Thyroid gland (tissue), 4 donors: ENCODE data around the gene CRELD1. TPM values are rescaled to one million over a fixed set of nuclear protein-coding genes. Genes with fewer than 3 reads are reported as not detected.
A peak's percentile ranks its signal among the peaks of the same experiment; 100 is the strongest.

ENCODE experiments used
- DNase-seq, 2 donors: peaks; one replicate each; pipeline ENCODE4 v3.0.0-alpha.2; 2019
- H3K27ac ChIP-seq, 3 donors: fragments of 200-600 bp; sonication (generic); 1 replicate in 2 of 3; 2 replicates in 1 of 3; pipeline ENCODE4 v1.5.1; 2016 to 2019; ENCODE audit warnings: mild to moderate bottlenecking in 1 of 3, moderate library complexity in 1 of 3
- H3K27me3 ChIP-seq: fragments of 200-600 bp; sonication (generic); one replicate; pipeline ENCODE4 v1.5.1; 2019
- H3K36me3 ChIP-seq, 2 donors: fragments of 200-600 bp; sonication (generic); one replicate each; pipeline ENCODE4 v1.5.1; 2016 to 2019
- H3K4me1 ChIP-seq, 2 donors: fragments of 200-600 bp; sonication (generic); one replicate each; pipeline ENCODE4 v1.5.1; 2017 to 2019
- H3K4me3 ChIP-seq, 3 donors: fragments of 200-600 bp; sonication (generic); replicated peaks in 1 of 3; 1 replicate in 2 of 3; 2 replicates in 1 of 3; pipeline ENCODE4 v1.5.1; 2016; ENCODE audit warnings: mild to moderate bottlenecking in 1 of 3
- H3K9me3 ChIP-seq: fragments of 200-600 bp; sonication (generic); one replicate; pipeline ENCODE4 v1.5.1; 2017
- POLR2A ChIP-seq, 2 donors: fragments of 450-650 bp; IDR thresholded peaks; one replicate each; pipeline ENCODE4 v1.6.1; 2017; ENCODE audit warnings: antibody characterized with exemption in 2 of 2, mild to moderate bottlenecking in 2 of 2, moderate library complexity in 1 of 2
- WGBS, 2 donors: methylation state at CpG; one replicate each; pipeline ENCODE4 v1.1.5; 2017; 5-methylcytosine and 5-hydroxymethylcytosine counted together
- intact Hi-C: fragments of 100-400 bp; cut with DNase I; formaldehyde crosslinking; loops from one replicate; pipeline ENCODE4 v1.15.1; 2023
- total RNA-seq, 4 donors: library from RNA; depleted of rRNA; stranded (reverse); fragments of >200 nt; gene quantifications; one replicate each; pipeline ENCODE4 v1.2.3, GENCODE V29; 2016
- TF ChIP-seq, protein P1 (sequence below), 6 experiments: fragments of 200-600 bp in 3 of 6; fragments of 450-650 bp in 3 of 6; sonication (generic) in 3 of 6; IDR thresholded peaks; one replicate each; pipeline ENCODE4 v1.5.1; 2016 to 2019; ENCODE audit warnings: antibody characterized with exemption in 6 of 6, mild to moderate bottlenecking in 2 of 6, inconsistent platforms in 1 of 6, moderate library complexity in 1 of 6

Gene CRELD1
- total RNA-seq, 4 donors from 2014 or later: 57.3 to 192 (median 96.7) TPM

DNA sequence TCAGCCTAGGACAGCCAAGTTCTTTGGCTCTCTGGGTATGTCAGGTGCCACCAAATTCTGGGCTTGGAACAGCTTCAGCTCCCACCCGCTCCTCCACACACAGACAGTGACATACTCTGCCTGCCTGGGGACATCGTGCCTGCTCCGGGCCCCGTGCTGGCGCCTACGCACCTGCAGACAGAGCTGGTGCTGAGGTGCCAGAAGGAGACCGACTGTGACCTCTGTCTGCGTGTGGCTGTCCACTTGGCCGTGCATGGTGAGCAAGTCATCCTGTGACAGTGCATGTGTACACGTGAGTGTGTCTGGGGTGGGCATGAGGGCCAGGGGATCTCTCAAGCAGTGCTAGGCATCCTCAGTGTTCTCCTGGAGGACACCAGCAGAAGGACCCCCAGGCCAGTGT lies 15.8 kb upstream of the CRELD1 start:
- peak; percentile 59 to 64 for DNase-seq
- no CpG with 5 or more reads among the region's 10 CpGs for WGBS, 2 donors
- peak overlapping the region in 1 of 3 donors; percentile 45 for H3K4me3 ChIP-seq
- H3K4me1 ChIP-seq: peaks cover 29 to 33% of the 10 kb centered on the region in 2 donors
- intact Hi-C loops: no loop called here
- H3K36me3 ChIP-seq: no peaks in the 10 kb centered on the region
- peak overlapping the region in 2 of 3 donors; percentile 71 to 74 for H3K27ac ChIP-seq
- no peaks in the 10 kb centered on the region for H3K9me3 ChIP-seq
- no peaks in the 10 kb centered on the region for H3K27me3 ChIP-seq
- TF ChIP-seq, protein P1, sequence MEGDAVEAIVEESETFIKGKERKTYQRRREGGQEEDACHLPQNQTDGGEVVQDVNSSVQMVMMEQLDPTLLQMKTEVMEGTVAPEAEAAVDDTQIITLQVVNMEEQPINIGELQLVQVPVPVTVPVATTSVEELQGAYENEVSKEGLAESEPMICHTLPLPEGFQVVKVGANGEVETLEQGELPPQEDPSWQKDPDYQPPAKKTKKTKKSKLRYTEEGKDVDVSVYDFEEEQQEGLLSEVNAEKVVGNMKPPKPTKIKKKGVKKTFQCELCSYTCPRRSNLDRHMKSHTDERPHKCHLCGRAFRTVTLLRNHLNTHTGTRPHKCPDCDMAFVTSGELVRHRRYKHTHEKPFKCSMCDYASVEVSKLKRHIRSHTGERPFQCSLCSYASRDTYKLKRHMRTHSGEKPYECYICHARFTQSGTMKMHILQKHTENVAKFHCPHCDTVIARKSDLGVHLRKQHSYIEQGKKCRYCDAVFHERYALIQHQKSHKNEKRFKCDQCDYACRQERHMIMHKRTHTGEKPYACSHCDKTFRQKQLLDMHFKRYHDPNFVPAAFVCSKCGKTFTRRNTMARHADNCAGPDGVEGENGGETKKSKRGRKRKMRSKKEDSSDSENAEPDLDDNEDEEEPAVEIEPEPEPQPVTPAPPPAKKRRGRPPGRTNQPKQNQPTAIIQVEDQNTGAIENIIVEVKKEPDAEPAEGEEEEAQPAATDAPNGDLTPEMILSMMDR (IDR thresholded peaks at IDR 0.05): no peak
- TF ChIP-seq POLR2A (IDR thresholded peaks at IDR 0.05): no peak

DNA sequence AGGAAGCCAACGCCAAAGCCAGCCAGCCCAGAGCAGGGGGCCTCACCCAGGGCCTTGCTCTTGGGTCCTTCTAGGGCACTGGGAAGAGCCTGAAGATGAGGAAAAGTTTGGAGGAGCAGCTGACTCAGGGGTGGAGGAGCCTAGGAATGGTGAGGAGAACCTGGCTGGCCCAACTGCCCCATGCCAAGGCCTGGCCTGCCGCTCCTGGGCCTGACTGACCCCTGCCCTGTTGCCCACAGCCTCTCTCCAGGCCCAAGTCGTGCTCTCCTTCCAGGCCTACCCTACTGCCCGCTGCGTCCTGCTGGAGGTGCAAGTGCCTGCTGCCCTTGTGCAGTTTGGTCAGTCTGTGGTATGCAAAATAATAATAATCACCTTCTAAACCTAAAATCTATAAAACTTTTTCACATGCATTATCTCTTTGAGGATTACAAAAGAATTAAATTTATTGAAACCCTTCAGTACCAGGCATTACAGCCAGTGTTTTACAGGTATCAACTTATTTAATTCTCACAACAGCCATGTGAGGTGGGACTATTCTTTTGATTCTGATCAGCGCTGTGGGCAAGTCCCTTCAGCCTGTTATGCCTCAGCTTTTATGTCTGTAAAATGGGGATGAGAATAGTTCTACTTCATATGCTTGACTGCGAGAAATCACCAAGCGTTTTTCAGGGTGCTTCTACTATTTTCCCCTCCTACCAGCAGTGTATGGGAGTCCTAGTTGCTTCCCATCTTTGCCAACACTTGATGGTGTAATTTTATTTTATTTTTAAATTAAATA lies 15.2 kb upstream of the CRELD1 start:
- Histone ChIP-seq H3K27me3 (no peaks in the 10 kb centered on the region), H3K36me3 (no peaks in the 10 kb centered on the region), H3K4me1 (peaks cover 29 to 33% of the 10 kb centered on the region in 2 donors), H3K4me3 (no peak overlapping the region), H3K9me3 (no peaks in the 10 kb centered on the region), H3K27ac (peak overlapping the region in 1 of 3 donors; percentile 4)
- TF ChIP-seq POLR2A (IDR thresholded peaks at IDR 0.05): no peak
- WGBS, 2 donors: 95% methylated on average over 7 to 8 of the region's 8 CpGs
- intact Hi-C loops: no loop called here
- DNase-seq: no peak

DNA sequence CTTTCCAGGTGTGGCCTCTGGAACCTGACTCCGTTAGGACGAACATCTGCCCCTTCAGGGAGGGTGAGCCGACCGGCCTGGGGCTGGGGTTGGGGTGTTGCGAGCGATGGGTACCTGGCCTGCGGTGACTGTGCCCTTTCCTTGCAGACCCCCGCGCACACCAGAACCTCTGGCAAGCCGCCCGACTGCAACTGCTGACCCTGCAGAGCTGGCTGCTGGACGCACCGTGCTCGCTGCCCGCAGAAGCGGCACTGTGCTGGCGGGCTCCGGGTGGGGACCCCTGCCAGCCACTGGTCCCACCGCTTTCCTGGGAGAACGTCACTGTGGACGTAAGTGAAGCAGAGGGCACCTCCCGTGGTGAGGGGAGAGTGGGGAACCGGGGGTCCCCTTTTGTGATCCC lies 5.5 kb upstream of the CRELD1 start:
- TF ChIP-seq POLR2A (IDR thresholded peaks at IDR 0.05): no peak
- TF ChIP-seq, protein P1 (IDR thresholded peaks at IDR 0.05): no peak
- H3K36me3 ChIP-seq: peaks cover 0 to 7% of the 10 kb centered on the region in 2 donors
- 90 to 94% methylated on average over 5 to 13 of the region's 23 CpGs for WGBS, 2 donors
- H3K27me3 ChIP-seq: no peaks in the 10 kb centered on the region
- no peak for DNase-seq
- no peak overlapping the region for H3K27ac ChIP-seq
- H3K4me1 ChIP-seq: peaks cover 5 to 7% of the 10 kb centered on the region in 2 donors
- intact Hi-C loops: no loop called here
- H3K9me3 ChIP-seq: no peaks in the 10 kb centered on the region
- H3K4me3 ChIP-seq: no peak overlapping the region

DNA sequence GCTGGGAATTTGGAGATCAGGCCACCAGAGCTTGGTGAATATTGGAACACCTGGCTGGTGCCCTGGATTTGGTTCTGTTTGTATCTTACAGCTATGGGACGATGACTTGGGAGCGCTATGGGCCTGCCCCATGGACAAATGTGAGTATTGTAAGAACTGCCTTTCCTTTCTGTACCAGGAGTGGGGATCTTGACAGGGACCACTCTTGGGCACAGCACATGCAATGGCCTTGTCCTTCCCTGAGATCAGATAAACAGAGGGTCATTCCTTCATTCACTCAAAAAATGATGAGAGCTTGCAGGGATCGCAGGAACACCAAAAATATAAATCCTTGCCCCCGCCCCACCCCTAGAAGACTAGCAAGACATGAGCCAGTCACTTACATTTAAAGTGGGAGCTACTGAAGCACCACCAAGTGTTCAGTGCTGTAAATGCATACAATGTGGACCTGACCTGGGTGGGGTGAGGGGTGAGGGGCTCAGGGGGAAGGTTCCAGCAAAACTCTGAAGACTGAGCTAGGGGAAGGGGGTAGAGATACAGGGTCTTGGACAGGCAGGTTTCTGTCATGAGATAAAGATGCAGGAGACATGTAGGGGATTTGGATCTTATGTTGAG lies 2.7 kb upstream of the CRELD1 start:
- 95 to 97% methylated on average over 4 of the region's 4 CpGs for WGBS, 2 donors
- no peak overlapping the region for H3K27ac ChIP-seq
- intact Hi-C loops: no loop called here
- no peak for TF ChIP-seq POLR2A (IDR thresholded peaks at IDR 0.05)
- TF ChIP-seq, protein P1 (IDR thresholded peaks at IDR 0.05): peak in 1 of 6 experiments; percentile 11
- H3K4me3 ChIP-seq: no peak overlapping the region
- peaks cover 23 to 24% of the 10 kb centered on the region in 2 donors for H3K4me1 ChIP-seq
- no peaks in the 10 kb centered on the region for H3K9me3 ChIP-seq
- no peak for DNase-seq
- H3K27me3 ChIP-seq: no peaks in the 10 kb centered on the region
- H3K36me3 ChIP-seq: no peaks in the 10 kb centered on the region

DNA sequence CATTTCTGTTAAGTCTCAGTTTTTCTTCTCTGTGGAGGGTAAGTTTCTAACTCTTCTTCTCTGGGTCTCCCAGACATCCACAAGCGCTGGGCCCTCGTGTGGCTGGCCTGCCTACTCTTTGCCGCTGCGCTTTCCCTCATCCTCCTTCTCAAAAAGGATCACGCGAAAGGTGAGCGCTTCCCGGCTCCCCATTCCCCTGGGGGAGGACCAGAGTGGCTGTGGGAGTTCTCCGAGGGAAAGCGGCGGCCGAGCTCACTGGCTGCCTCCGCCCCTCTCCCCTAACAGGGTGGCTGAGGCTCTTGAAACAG lies 1.1 kb upstream of the CRELD1 start:
- peak overlapping the region; percentile 88 to 98 (median 90) for H3K27ac ChIP-seq
- intact Hi-C loops: no loop called here
- TF ChIP-seq, protein P1 (IDR thresholded peaks at IDR 0.05): no peak
- TF ChIP-seq POLR2A (IDR thresholded peaks at IDR 0.05): peak in 1 of 2 donors; percentile 62
- WGBS, 2 donors: 6 to 7% methylated on average over 8 to 9 of the region's 13 CpGs
- no peaks in the 10 kb centered on the region for H3K9me3 ChIP-seq
- H3K4me1 ChIP-seq: peaks cover 25 to 38% of the 10 kb centered on the region in 2 donors
- DNase-seq: no peak
- H3K27me3 ChIP-seq: no peaks in the 10 kb centered on the region
- peak overlapping the region in 2 of 3 donors; percentile 26 to 80 for H3K4me3 ChIP-seq
- H3K36me3 ChIP-seq: peaks cover 2 to 10% of the 10 kb centered on the region in 2 donors
